ENCODE data around the gene C2orf76.

The C2orf76 gene

GRCh38 chr2:119366649-119367471 lies at the start of gene C2orf76, which contains the start of gene DBI:
Gene C2orf76 (minus strand): TSS chr2:119366834. CDS start chr2:119339959, 26,875 bp downstream.
Gene DBI (plus strand): TSS chr2:119366977. CDS start chr2:119367052, 75 bp downstream.
- peak within 1 kb of the TSS; percentile 93 for H3K4me3 ChIP-seq (ENCODE audit: low read length)
- no peak for TF ChIP-seq CTCF (IDR thresholded peaks at IDR 0.05; ENCODE audit: insufficient read depth, low read depth, low read length, missing control alignments)
- peak; percentile 99 for DNase-seq (ENCODE audit: low read depth)

GRCh38 chr2:119415630-119416029 lies 49.0 kb upstream of the C2orf76 start:
- TF ChIP-seq CTCF (IDR thresholded peaks at IDR 0.05; ENCODE audit: insufficient read depth, low read depth, low read length, missing control alignments): no peak
- no peak for DNase-seq (ENCODE audit: low read depth)
- H3K4me3 ChIP-seq (ENCODE audit: low read length): no peak overlapping the region

DNA sequence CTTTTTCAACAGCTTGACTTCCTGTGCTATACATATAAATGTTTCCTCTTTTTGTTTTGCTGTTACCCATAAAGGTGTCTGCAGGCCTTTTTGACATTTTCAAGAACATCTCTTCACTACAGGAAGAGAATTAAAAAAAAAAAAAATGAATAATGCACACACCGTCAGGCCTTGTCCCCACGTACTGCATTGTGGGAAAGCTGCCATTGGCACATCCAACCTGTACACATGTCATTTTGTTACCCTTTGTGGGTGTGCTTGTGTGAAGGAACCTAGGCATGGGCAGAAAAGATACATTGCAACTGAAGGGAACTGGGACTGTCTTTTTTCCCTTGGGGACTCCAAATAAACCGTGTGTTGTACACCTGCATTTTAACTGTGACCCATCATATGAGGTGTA lies 48.3 kb upstream of the C2orf76 start:
- no peak for DNase-seq (ENCODE audit: low read depth)
- no peak for TF ChIP-seq CTCF (IDR thresholded peaks at IDR 0.05; ENCODE audit: insufficient read depth, low read depth, low read length, missing control alignments)
- no peak overlapping the region for H3K4me3 ChIP-seq (ENCODE audit: low read length)

- no peak overlapping the region for H3K4me3 ChIP-seq (ENCODE audit: low read length)
- no peak for TF ChIP-seq CTCF (IDR thresholded peaks at IDR 0.05; ENCODE audit: insufficient read depth, low read depth, low read length, missing control alignments)
- no peak for DNase-seq (ENCODE audit: low read depth)
Measured at GRCh38 chr2:119409506-119409905, 42.9 kb upstream of the C2orf76 start.

- no peak overlapping the region for H3K4me3 ChIP-seq (ENCODE audit: low read length)
- no peak for TF ChIP-seq CTCF (IDR thresholded peaks at IDR 0.05; ENCODE audit: insufficient read depth, low read depth, low read length, missing control alignments)
- no peak for DNase-seq (ENCODE audit: low read depth)
Measured at GRCh38 chr2:119408221-119408619, 41.6 kb upstream of the C2orf76 start.

DNA sequence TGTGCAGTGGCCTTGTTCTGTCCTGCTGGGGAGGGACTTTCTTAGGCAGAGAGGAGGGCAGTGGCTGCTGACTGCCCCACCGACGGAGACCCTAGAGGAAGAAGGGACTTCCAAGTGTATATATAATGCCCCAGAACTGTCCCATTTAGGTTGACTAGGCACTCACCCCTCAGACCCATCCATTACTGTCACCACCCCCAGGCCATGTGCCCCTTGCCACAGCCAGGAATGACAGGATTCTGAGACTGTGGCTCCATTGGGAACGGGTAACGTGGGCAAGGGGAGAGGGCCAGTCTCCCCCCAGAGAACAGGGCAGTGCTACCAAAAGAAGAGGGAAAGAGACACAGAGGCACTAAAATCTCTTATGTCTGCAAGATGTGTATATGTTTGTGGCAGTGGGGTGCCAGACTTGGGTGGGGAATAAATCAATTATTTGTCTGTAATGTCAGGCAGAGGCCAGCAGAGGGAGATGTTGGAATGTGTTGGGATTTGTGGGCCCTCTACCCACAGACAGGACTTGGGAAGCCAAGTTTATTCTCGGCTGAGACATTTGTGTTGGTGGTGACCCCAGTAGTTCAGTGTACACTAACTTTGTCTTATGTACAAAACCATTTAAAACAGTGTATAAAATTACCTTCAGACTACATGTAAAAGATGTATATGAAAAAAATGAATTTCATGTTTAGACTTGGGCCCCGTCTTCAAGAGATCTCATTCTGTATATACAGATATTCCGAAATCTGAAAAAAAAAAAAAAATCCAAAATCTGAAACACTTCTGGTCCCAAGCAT lies 41.0 kb upstream of the C2orf76 start:
- DNase-seq (ENCODE audit: low read depth): peak; percentile 66
- no peak overlapping the region for H3K4me3 ChIP-seq (ENCODE audit: low read length)
- TF ChIP-seq CTCF (IDR thresholded peaks at IDR 0.05; ENCODE audit: insufficient read depth, low read depth, low read length, missing control alignments): peak; percentile 77
